Endodermal cell (in vitro differentiated cells): ENCODE data around the gene AHNAK. TPM values are rescaled to one million over a fixed set of nuclear protein-coding genes. Genes with fewer than 3 reads are reported as not detected.

Experiments
- DNase-seq: peaks from one replicate; pipeline ENCODE4 v3.0.0-alpha.2; 2017
- H3K27ac ChIP-seq: 2 replicates; pipeline ENCODE4 v1.5.1; 2013; ENCODE audit warnings: mild to moderate bottlenecking, low read depth, low read length, moderate library complexity
- H3K27me3 ChIP-seq: 2 replicates; pipeline ENCODE4 v1.6.1; 2013; ENCODE audit warnings: mild to moderate bottlenecking, low read length, moderate library complexity; ENCODE audit not compliant: insufficient read depth, control insufficient read depth, poor library complexity, severe bottlenecking
- H3K36me3 ChIP-seq: 2 replicates; pipeline ENCODE4 v1.7.0; 2013; ENCODE audit warnings: mild to moderate bottlenecking, low read length, moderate library complexity; ENCODE audit not compliant: control insufficient read depth, insufficient read depth
- H3K4me1 ChIP-seq: one replicate; pipeline ENCODE4 v1.7.0; 2013; ENCODE audit warnings: low read length; ENCODE audit not compliant: control insufficient read depth, insufficient read depth
- H3K4me3 ChIP-seq: 2 replicates; pipeline ENCODE4 v1.5.1; 2013; ENCODE audit warnings: mild to moderate bottlenecking, low read length, moderate library complexity
- H3K9ac ChIP-seq: 2 replicates; pipeline ENCODE4 v1.6.1; 2013; ENCODE audit warnings: mild to moderate bottlenecking, low read length, moderate library complexity; ENCODE audit not compliant: poor library complexity, severe bottlenecking; ENCODE audit errors: extremely low read depth
- H3K9me3 ChIP-seq: 2 replicates; pipeline ENCODE4 v1.6.1; 2013; ENCODE audit warnings: mild to moderate bottlenecking, low read length, moderate library complexity; ENCODE audit not compliant: control insufficient read depth
- H3K27ac Mint-ChIP-seq: 2 replicates; pipeline ENCODE4 v1.8.0; 2020; ENCODE audit warnings: mixed read lengths
- H3K27me3 Mint-ChIP-seq: 2 replicates; pipeline ENCODE4 v1.8.0; 2021; ENCODE audit warnings: mild to moderate bottlenecking, mixed read lengths; ENCODE audit not compliant: insufficient read depth
- H3K36me3 Mint-ChIP-seq: 2 replicates; pipeline ENCODE4 v1.8.0; 2020; ENCODE audit warnings: low read depth, mixed read lengths
- H3K4me1 Mint-ChIP-seq: 2 replicates; pipeline ENCODE4 v1.8.0; 2020; ENCODE audit warnings: mixed read lengths
- H3K4me3 Mint-ChIP-seq: 2 replicates; pipeline ENCODE4 v1.8.0; 2020; ENCODE audit warnings: mild to moderate bottlenecking, moderate library complexity, mixed read lengths
- H3K9me3 Mint-ChIP-seq: 2 replicates; pipeline ENCODE4 v1.8.0; 2020; ENCODE audit warnings: mild to moderate bottlenecking, mixed read lengths
- CTCF ChIP-seq: fragments of 200-600 bp; sonication (generic); conservative IDR thresholded peaks from 2 replicates; pipeline ENCODE4 v1.5.0; 2021; ENCODE audit warnings: antibody characterized with exemption, mild to moderate bottlenecking
- WGBS, 2 experiments: methylation state at CpG; one replicate each; pipeline versions ENCODE4 v1.1.5 to v1.1.7; 2013; ENCODE audit warnings: missing lambda C conversion rate in 2 of 2, mixed read lengths in 1 of 2; ENCODE audit not compliant: insufficient coverage in 1 of 2, insufficient read length in 1 of 2; 5-methylcytosine and 5-hydroxymethylcytosine counted together
- total RNA-seq, 2 donors: library from RNA; stranded (reverse); fragmentation: NEBNext Ultra II Directional in 1 of 2; extraction: Animal tissue kit (Norgen Biotek cat#: 25700) in 1 of 2; gene quantifications; 2 replicates in 1 of 2; 3 replicates in 1 of 2; pipeline ENCODE4 v1.2.1, GENCODE V29; 2021

AHNAK gene
- total RNA-seq, 2 donors from 2014 or later: 109 to 165 TPM

- no peak for TF ChIP-seq CTCF
- H3K36me3 Mint-ChIP-seq: no peaks in the 10 kb centered on the region
- Histone ChIP-seq H3K27me3 (no peaks in the 10 kb centered on the region), H3K9ac (no peak overlapping the region), H3K36me3 (no peaks in the 10 kb centered on the region), H3K27ac (no peak overlapping the region), H3K9me3 (no peaks in the 10 kb centered on the region), H3K4me3 (no peak overlapping the region), H3K4me1 (peaks cover 10% of the 10 kb centered on the region)
- peaks cover 2% of the 10 kb centered on the region for H3K27me3 Mint-ChIP-seq
- no peak for DNase-seq
- H3K4me3 Mint-ChIP-seq: no peak overlapping the region
- no peaks in the 10 kb centered on the region for H3K9me3 Mint-ChIP-seq
- H3K4me1 Mint-ChIP-seq: peaks cover 24% of the 10 kb centered on the region
- H3K27ac Mint-ChIP-seq: no peak overlapping the region
- 86 to 90% methylated on average over 6 of the region's 6 CpGs for WGBS, 2 experiments
Measured at GRCh38 chr11:62482753-62483152, 63.9 kb downstream of the AHNAK start.

DNA sequence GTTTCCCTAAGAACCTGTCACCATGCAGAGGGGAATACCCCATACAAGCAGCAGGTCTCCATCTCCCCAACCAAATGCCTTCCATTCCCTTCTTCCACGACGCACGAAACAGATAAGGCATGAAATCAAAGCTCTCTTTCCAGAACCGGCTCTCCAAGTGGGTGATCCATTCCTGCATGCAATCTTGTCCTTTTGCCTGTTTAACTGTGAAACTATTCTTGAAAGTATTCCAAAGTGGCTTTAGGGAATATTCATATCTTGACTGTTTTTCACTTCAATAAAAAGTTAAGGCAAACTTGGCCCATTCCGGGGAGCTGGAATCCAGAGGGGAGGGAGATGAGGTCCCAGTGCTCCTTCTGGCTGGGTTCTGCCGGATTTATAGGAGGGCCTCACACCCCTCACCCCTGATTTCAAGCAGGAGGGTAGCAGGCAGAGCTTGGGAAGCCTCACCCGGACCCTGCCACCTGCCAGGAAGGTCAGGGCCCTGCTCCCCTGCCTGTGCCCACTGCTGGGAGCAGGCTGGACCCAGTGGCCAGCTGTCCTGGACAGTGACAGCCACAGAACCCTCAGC, 66.9 kb downstream of the AHNAK start:
- WGBS, 2 experiments: 89 to 92% methylated on average over 7 of the region's 7 CpGs
- H3K4me1 ChIP-seq: peaks cover 11% of the 10 kb centered on the region
- H3K27me3 ChIP-seq: no peaks in the 10 kb centered on the region
- H3K4me3 ChIP-seq: no peak overlapping the region
- Mint-ChIP-seq H3K9me3 (no peaks in the 10 kb centered on the region), H3K36me3 (no peaks in the 10 kb centered on the region), H3K27me3 (no peaks in the 10 kb centered on the region), H3K4me3 (no peak overlapping the region), H3K4me1 (peaks cover 17% of the 10 kb centered on the region), H3K27ac (no peak overlapping the region)
- no peak overlapping the region for H3K27ac ChIP-seq
- H3K9me3 ChIP-seq: no peaks in the 10 kb centered on the region
- H3K36me3 ChIP-seq: no peaks in the 10 kb centered on the region
- no peak for DNase-seq
- H3K9ac ChIP-seq: no peak overlapping the region
- no peak for TF ChIP-seq CTCF

DNA sequence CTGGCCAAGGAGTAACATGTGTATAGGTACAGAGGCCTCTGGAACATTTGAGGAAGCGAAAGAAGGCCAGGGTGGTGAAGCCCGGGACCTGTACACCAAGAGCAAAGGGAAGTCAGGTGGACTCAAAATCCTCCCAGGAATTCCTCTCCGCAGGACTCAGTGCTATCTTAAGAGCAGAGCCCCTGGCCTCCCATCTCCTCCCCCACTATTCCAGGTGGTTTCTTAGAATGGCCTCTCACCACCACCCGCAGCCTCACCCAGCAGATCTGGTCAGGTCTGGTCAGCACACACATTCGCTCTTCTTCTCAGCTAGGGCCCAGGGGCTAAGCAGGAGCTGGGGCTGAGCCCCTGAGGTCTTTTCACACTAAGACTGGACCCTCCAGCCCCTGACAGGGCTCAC, 68.7 kb downstream of the AHNAK start:
- Histone ChIP-seq H3K4me1 (peaks cover 11% of the 10 kb centered on the region), H3K4me3 (no peak overlapping the region), H3K36me3 (no peaks in the 10 kb centered on the region), H3K27me3 (no peaks in the 10 kb centered on the region), H3K9ac (no peak overlapping the region), H3K9me3 (no peaks in the 10 kb centered on the region), H3K27ac (no peak overlapping the region)
- Mint-ChIP-seq H3K9me3 (no peaks in the 10 kb centered on the region), H3K4me1 (peaks cover 14% of the 10 kb centered on the region), H3K36me3 (no peaks in the 10 kb centered on the region), H3K27ac (peak overlapping the region; percentile 86), H3K27me3 (no peaks in the 10 kb centered on the region), H3K4me3 (no peak overlapping the region)
- peak; percentile 74 for DNase-seq
- 75 to 90% methylated on average over 3 to 5 of the region's 5 CpGs for WGBS, 2 experiments
- TF ChIP-seq CTCF: no peak
